PC-3 (cell line): ENCODE data around the gene CSPG4.

Experiments
- EZH2 ChIP-seq: fragments of 300-600 bp; sonication (generic); IDR thresholded peaks from one replicate; pipeline ENCODE4 v1.6.1; 2017; ENCODE audit warnings: antibody characterized with exemption, mild to moderate bottlenecking, low read length; ENCODE audit not compliant: unreplicated experiment
- EZH2phosphoT487 ChIP-seq: fragments of 300-600 bp; sonication (generic); IDR thresholded peaks from 2 replicates; pipeline ENCODE4 v1.6.1; 2018; ENCODE audit warnings: mild to moderate bottlenecking, antibody characterized with exemption, low read length, borderline replicate concordance
- TF ChIP-seq, protein P1 (sequence below): fragments of 300-600 bp; sonication (generic); conservative IDR thresholded peaks from 2 replicates; pipeline ENCODE4 v1.5.1; 2017; ENCODE audit warnings: antibody characterized with exemption, low read depth, mild to moderate bottlenecking, low read length

DNA sequence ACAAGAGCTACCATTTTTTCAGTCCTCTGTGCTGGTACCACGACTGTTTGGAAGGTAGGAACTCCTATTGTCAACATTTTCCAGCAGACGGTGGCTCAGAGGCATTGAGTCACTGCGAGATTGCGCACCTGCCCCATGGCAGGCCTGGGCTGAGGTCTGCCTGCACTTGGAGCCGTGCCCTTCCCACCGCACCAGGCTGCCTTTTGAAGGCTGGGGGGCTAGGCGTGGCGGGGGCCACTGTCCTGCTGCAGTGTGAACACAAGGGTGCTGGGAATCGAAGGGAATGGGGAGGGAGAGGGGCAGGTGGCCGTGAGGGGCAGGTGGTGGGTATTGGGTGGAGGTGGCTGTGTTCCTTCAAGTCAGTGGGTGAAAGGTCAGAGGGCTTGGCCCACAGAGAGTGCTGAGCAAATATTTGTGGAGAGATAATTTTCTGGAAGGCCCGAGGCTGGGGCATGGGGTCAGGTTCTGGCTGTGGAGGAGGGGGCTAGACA, 48.7 kb downstream of the CSPG4 start:
- TF ChIP-seq, protein P1, sequence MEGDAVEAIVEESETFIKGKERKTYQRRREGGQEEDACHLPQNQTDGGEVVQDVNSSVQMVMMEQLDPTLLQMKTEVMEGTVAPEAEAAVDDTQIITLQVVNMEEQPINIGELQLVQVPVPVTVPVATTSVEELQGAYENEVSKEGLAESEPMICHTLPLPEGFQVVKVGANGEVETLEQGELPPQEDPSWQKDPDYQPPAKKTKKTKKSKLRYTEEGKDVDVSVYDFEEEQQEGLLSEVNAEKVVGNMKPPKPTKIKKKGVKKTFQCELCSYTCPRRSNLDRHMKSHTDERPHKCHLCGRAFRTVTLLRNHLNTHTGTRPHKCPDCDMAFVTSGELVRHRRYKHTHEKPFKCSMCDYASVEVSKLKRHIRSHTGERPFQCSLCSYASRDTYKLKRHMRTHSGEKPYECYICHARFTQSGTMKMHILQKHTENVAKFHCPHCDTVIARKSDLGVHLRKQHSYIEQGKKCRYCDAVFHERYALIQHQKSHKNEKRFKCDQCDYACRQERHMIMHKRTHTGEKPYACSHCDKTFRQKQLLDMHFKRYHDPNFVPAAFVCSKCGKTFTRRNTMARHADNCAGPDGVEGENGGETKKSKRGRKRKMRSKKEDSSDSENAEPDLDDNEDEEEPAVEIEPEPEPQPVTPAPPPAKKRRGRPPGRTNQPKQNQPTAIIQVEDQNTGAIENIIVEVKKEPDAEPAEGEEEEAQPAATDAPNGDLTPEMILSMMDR, result no peak
- TF ChIP-seq EZH2 (no peak), EZH2phosphoT487 (no peak)
